H9 (cell line): ENCODE data around the gene PRR20G. TPM values are rescaled to one million over a fixed set of nuclear protein-coding genes. Genes with fewer than 3 reads are reported as not detected.
A peak's percentile ranks its signal among the peaks of the same experiment; 100 is the strongest.

Experiments used
- DNase-seq: peaks from one replicate; pipeline ENCODE4 v3.0.0-alpha.2; 2017
- H2AFZ ChIP-seq: one replicate; pipeline ENCODE4 v1.6.1; 2013; ENCODE audit warnings: mild to moderate bottlenecking, low read length, control low read depth, moderate library complexity
- H2AK5ac ChIP-seq: 2 replicates; pipeline ENCODE4 v1.6.1; 2013; ENCODE audit warnings: low read length, control low read depth, mixed read lengths; ENCODE audit not compliant: insufficient read length
- H2BK120ac ChIP-seq: one replicate; pipeline ENCODE4 v1.6.1; 2013; ENCODE audit warnings: low read depth, mild to moderate bottlenecking, low read length, control low read depth, inconsistent platforms; ENCODE audit not compliant: poor library complexity, severe bottlenecking
- H2BK12ac ChIP-seq: 2 replicates; pipeline ENCODE4 v1.6.1; 2013; ENCODE audit warnings: low read length, control low read depth, mixed read lengths, low read depth; ENCODE audit not compliant: insufficient read length
- H2BK15ac ChIP-seq: 2 replicates; pipeline ENCODE4 v1.6.1; 2013; ENCODE audit warnings: low read depth, low read length, control low read depth
- H2BK20ac ChIP-seq: one replicate; pipeline ENCODE4 v1.6.1; 2013; ENCODE audit warnings: low read depth, mild to moderate bottlenecking, low read length, control low read depth, inconsistent platforms; ENCODE audit not compliant: poor library complexity, severe bottlenecking
- H2BK5ac ChIP-seq: 2 replicates; pipeline ENCODE4 v1.6.1; 2013; ENCODE audit warnings: low read length, control low read depth, mixed read lengths; ENCODE audit not compliant: insufficient read length
- H3K14ac ChIP-seq: 2 replicates; pipeline ENCODE4 v1.6.1; 2013; ENCODE audit warnings: low read length, control low read depth; ENCODE audit not compliant: insufficient read depth
- H3K18ac ChIP-seq: 2 replicates; pipeline ENCODE4 v1.6.1; 2013; ENCODE audit warnings: low read depth, mild to moderate bottlenecking, mixed read lengths, low read length, control low read depth; ENCODE audit not compliant: insufficient read length
- H3K23ac ChIP-seq: 2 replicates; pipeline ENCODE4 v1.6.1; 2013; ENCODE audit warnings: low read length, control low read depth, mixed read lengths, low read depth; ENCODE audit not compliant: insufficient read length
- H3K23me2 ChIP-seq: 2 replicates; pipeline ENCODE4 v1.6.1; 2013; ENCODE audit warnings: low read depth, mild to moderate bottlenecking, mixed read lengths, low read length, control low read depth; ENCODE audit not compliant: insufficient read length, poor library complexity, severe bottlenecking
- H3K27ac ChIP-seq: 2 replicates; pipeline ENCODE4 v1.5.1; 2013; ENCODE audit warnings: low read length, control low read depth, mixed read lengths, low read depth; ENCODE audit not compliant: insufficient read length
- H3K27me3 ChIP-seq: 2 replicates; pipeline ENCODE4 v1.6.1; 2013; ENCODE audit warnings: low read length, control low read depth, inconsistent platforms; ENCODE audit not compliant: insufficient read depth
- H3K4ac ChIP-seq: 2 replicates; pipeline ENCODE4 v1.6.1; 2013; ENCODE audit warnings: low read depth, mild to moderate bottlenecking, control low read depth, inconsistent platforms, low read length, moderate library complexity
- H3K4me1 ChIP-seq: 2 replicates; pipeline ENCODE4 v1.6.1; 2013; ENCODE audit warnings: low read length, control low read depth, inconsistent platforms; ENCODE audit not compliant: insufficient read depth
- H3K4me2 ChIP-seq: 2 replicates; pipeline ENCODE4 v1.6.1; 2013; ENCODE audit warnings: low read length, control low read depth, mixed read lengths; ENCODE audit not compliant: insufficient read length, insufficient read depth
- H3K56ac ChIP-seq: 2 replicates; pipeline ENCODE4 v1.6.1; 2013; ENCODE audit warnings: low read depth, mild to moderate bottlenecking, mixed read lengths, low read length, control low read depth; ENCODE audit not compliant: insufficient read length
- H3K79me1 ChIP-seq: 2 replicates; pipeline ENCODE4 v1.6.1; 2013; ENCODE audit warnings: low read depth, mild to moderate bottlenecking, moderate library complexity, low read length, control low read depth, inconsistent platforms; ENCODE audit not compliant: insufficient read depth, poor library complexity, severe bottlenecking
- H3K79me2 ChIP-seq: 2 replicates; pipeline ENCODE4 v1.6.1; 2013; ENCODE audit warnings: low read length, control low read depth, inconsistent platforms; ENCODE audit not compliant: insufficient read depth
- H3K9ac ChIP-seq: 2 replicates; pipeline ENCODE4 v1.6.1; 2013; ENCODE audit warnings: low read length, control low read depth, mixed read lengths; ENCODE audit not compliant: insufficient read length; ENCODE audit errors: extremely low read depth
- H3K9me3 ChIP-seq: one replicate; pipeline ENCODE4 v1.6.1; 2013; ENCODE audit warnings: low read depth, low read length, inconsistent platforms; ENCODE audit not compliant: control insufficient read depth
- H3T11ph ChIP-seq: one replicate; pipeline ENCODE4 v1.6.1; 2013; ENCODE audit warnings: mild to moderate bottlenecking, low read length, control low read depth, inconsistent platforms
- H4K20me1 ChIP-seq: one replicate; pipeline ENCODE4 v1.6.1; 2013; ENCODE audit not compliant: control insufficient read depth, insufficient read length, insufficient read depth
- H4K5ac ChIP-seq: 2 replicates; pipeline ENCODE4 v1.6.1; 2013; ENCODE audit warnings: low read depth, mild to moderate bottlenecking, mixed read lengths, low read length, control low read depth; ENCODE audit not compliant: insufficient read length
- H4K8ac ChIP-seq: replicated peaks from 2 replicates; pipeline ENCODE4 v1.6.1; 2013; ENCODE audit warnings: low read length, control low read depth, mixed read lengths, low read depth; ENCODE audit not compliant: insufficient read length
- H4K91ac ChIP-seq: 2 replicates; pipeline ENCODE4 v1.6.1; 2013; ENCODE audit warnings: low read depth, mild to moderate bottlenecking, moderate library complexity, mixed read lengths, low read length, control low read depth; ENCODE audit not compliant: insufficient read length
- H3K27ac Mint-ChIP-seq, 3 experiments: 2 replicates in 2 of 3; 3 replicates in 1 of 3; pipeline ENCODE4 v1.8.0; 2020 to 2021; ENCODE audit warnings: mixed read lengths in 3 of 3, mild to moderate bottlenecking in 1 of 3, moderate library complexity in 1 of 3
- H3K27me3 Mint-ChIP-seq: 2 replicates; pipeline ENCODE4 v1.8.0; 2021; ENCODE audit warnings: low read depth, mild to moderate bottlenecking, moderate library complexity, mixed read lengths
- H3K36me3 Mint-ChIP-seq, 3 experiments: 2 replicates in 2 of 3; 3 replicates in 1 of 3; pipeline ENCODE4 v1.8.0; 2020 to 2021; ENCODE audit warnings: low read depth in 3 of 3, mixed read lengths in 3 of 3; ENCODE audit not compliant: insufficient read depth in 1 of 3
- H3K4me1 Mint-ChIP-seq, 2 experiments: 2 replicates each; pipeline ENCODE4 v1.8.0; 2020; ENCODE audit warnings: mixed read lengths in 2 of 2
- H3K4me3 Mint-ChIP-seq, 2 experiments: 2 replicates in 1 of 2; 3 replicates in 1 of 2; pipeline ENCODE4 v1.8.0; 2020 to 2021; ENCODE audit warnings: mild to moderate bottlenecking in 2 of 2, mixed read lengths in 2 of 2, moderate library complexity in 1 of 2
- H3K9me3 Mint-ChIP-seq, 2 experiments: 2 replicates in 1 of 2; 3 replicates in 1 of 2; pipeline ENCODE4 v1.8.0; 2020; ENCODE audit warnings: mild to moderate bottlenecking in 2 of 2, mixed read lengths in 2 of 2, moderate library complexity in 1 of 2
- WGBS: extraction: QIAGEN DNeasy Blood & Tissue Kit; methylation state at CpG from one replicate; pipeline ENCODE4 v1.1.7; 2013; ENCODE audit warnings: missing lambda C conversion rate, low lambda C conversion rate, mixed read lengths; ENCODE audit not compliant: insufficient read length; ENCODE audit errors: extremely low coverage; 5-methylcytosine and 5-hydroxymethylcytosine counted together
- total RNA-seq: library from RNA; stranded (reverse); gene quantifications from 2 replicates; pipeline ENCODE4 v1.2.1, GENCODE V29; 2021
- TF ChIP-seq, protein P1 (sequence below): fragments of 200-600 bp; sonication (generic); conservative IDR thresholded peaks from 3 replicates; pipeline ENCODE4 v1.8.0; 2021; ENCODE audit warnings: antibody characterized with exemption, mild to moderate bottlenecking

Gene PRR20G
- total RNA-seq, 1 experiment from 2014 or later, result 0.35 TPM

DNA sequence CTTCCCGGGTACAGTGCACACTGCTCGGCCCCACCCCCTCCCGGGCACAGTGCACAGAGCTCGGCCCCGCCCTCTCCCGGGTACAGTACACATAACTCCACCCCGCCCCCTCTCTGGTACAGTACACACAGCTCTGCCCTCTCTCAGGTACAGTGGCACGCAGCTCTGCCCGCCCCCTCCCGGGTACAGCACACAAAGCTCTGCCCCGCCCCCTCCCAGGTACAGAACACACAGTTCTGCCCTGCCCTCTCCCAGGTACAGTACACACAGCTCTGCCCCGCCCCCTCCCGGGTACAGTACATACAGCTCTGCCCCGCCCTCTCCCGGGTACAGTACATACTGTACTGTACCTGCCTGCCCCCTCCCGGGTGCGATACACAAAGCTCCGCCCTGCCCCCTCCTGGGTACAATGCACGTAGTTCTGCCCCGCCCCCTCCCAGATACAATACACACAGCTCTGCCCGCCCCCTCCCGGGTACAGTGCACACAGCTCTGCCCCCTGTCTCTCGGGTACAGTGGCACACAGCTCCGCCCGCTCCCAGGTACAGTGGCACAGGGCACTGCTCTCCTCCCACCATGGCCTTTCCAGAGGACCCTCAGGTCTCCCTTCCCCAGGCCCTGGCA is 16.4 kb upstream of the PRR20G start:
- H3K9me3 ChIP-seq, result no peaks in the 10 kb centered on the region
- no peak overlapping the region for H3K4me2 ChIP-seq
- no peak overlapping the region for H2BK5ac ChIP-seq
- TF ChIP-seq, protein P1, sequence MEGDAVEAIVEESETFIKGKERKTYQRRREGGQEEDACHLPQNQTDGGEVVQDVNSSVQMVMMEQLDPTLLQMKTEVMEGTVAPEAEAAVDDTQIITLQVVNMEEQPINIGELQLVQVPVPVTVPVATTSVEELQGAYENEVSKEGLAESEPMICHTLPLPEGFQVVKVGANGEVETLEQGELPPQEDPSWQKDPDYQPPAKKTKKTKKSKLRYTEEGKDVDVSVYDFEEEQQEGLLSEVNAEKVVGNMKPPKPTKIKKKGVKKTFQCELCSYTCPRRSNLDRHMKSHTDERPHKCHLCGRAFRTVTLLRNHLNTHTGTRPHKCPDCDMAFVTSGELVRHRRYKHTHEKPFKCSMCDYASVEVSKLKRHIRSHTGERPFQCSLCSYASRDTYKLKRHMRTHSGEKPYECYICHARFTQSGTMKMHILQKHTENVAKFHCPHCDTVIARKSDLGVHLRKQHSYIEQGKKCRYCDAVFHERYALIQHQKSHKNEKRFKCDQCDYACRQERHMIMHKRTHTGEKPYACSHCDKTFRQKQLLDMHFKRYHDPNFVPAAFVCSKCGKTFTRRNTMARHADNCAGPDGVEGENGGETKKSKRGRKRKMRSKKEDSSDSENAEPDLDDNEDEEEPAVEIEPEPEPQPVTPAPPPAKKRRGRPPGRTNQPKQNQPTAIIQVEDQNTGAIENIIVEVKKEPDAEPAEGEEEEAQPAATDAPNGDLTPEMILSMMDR, result no peak
- no peak overlapping the region for H4K5ac ChIP-seq
- Mint-ChIP-seq H3K27me3 (peaks cover 39% of the 10 kb centered on the region), H3K4me3 (peak overlapping the region in 1 of 2 experiments; percentile 45; a peak in 2 of 5 replicates), H3K36me3 (no peaks in the 10 kb centered on the region; a peak in 1 of 7 replicates), H3K4me1 (peaks cover 6 to 7% of the 10 kb centered on the region in 2 experiments; a peak in 3 of 4 replicates), H3K27ac (peak overlapping the region in 1 of 3 experiments; percentile 31; a peak in 1 of 7 replicates), H3K9me3 (peaks cover 3 to 4% of the 10 kb centered on the region in 2 experiments; a peak in 4 of 5 replicates)
- no peak overlapping the region for H2BK15ac ChIP-seq
- no peaks in the 10 kb centered on the region for H3K23me2 ChIP-seq
- no peak overlapping the region for H3T11ph ChIP-seq
- H2BK120ac ChIP-seq, result no peak overlapping the region
- no peak overlapping the region for H3K18ac ChIP-seq
- no peaks in the 10 kb centered on the region for H4K20me1 ChIP-seq
- H2BK20ac ChIP-seq, result no peak overlapping the region
- H3K9ac ChIP-seq, result no peak overlapping the region
- WGBS, result no CpG with 5 or more reads among the region's 25 CpGs
- H3K79me1 ChIP-seq, result no peaks in the 10 kb centered on the region
- H3K27me3 ChIP-seq, result no peaks in the 10 kb centered on the region
- H2BK12ac ChIP-seq, result no peak overlapping the region
- H2AK5ac ChIP-seq, result no peak overlapping the region
- no peaks in the 10 kb centered on the region for H3K4me1 ChIP-seq
- H3K56ac ChIP-seq, result no peak overlapping the region
- H4K8ac ChIP-seq, result no peak overlapping the region
- H4K91ac ChIP-seq, result no peak overlapping the region
- H3K23ac ChIP-seq, result no peak overlapping the region
- H3K79me2 ChIP-seq, result no peaks in the 10 kb centered on the region
- H2AFZ ChIP-seq, result no peak overlapping the region
- DNase-seq, result no peak
- no peak overlapping the region for H3K4ac ChIP-seq
- no peak overlapping the region for H3K27ac ChIP-seq
- no peak overlapping the region for H3K14ac ChIP-seq
